Tibial nerve (tissue), 4 donors: ENCODE data around the gene CRIP3. TPM values are rescaled to one million over a fixed set of nuclear protein-coding genes. Genes with fewer than 3 reads are reported as not detected.

ENCODE experiments used
- DNase-seq, 2 donors: peaks; one replicate each; pipeline ENCODE4 v3.0.0-alpha.2; 2019; ENCODE audit warnings: low spot score in 2 of 2
- H3K27ac ChIP-seq, 4 donors: fragments of 200-600 bp; sonication (generic) in 3 of 4; one replicate each; pipeline ENCODE4 v1.5.1; 2017 to 2019; ENCODE audit warnings: mild to moderate bottlenecking in 1 of 4
- H3K27me3 ChIP-seq, 2 donors: fragments of 200-600 bp; sonication (generic) in 1 of 2; one replicate each; pipeline versions ENCODE4 v1.5.1 to v1.6.0; 2017 to 2019
- H3K36me3 ChIP-seq, 3 donors: fragments of 200-600 bp; sonication (generic); one replicate each; pipeline ENCODE4 v1.5.1; 2018 to 2019
- H3K4me1 ChIP-seq, 4 donors: fragments of 200-600 bp; sonication (generic) in 3 of 4; one replicate each; pipeline ENCODE4 v1.5.1; 2017 to 2019
- H3K4me3 ChIP-seq, 4 donors: fragments of 200-600 bp; sonication (generic) in 3 of 4; one replicate each; pipeline ENCODE4 v1.5.1; 2017 to 2019; ENCODE audit warnings: mild to moderate bottlenecking in 1 of 4, moderate library complexity in 1 of 4
- H3K9me3 ChIP-seq, 4 donors: fragments of 200-600 bp; sonication (generic) in 3 of 4; one replicate each; pipeline ENCODE4 v1.5.1; 2017 to 2019
- EP300 ChIP-seq, 2 donors: sonication (generic); formaldehyde crosslinking; IDR thresholded peaks; one replicate each; pipeline ENCODE4 v1.6.1; 2017; ENCODE audit warnings: antibody characterized with exemption in 2 of 2, mild to moderate bottlenecking in 1 of 2
- POLR2A ChIP-seq, 2 donors: fragments of 450-650 bp; IDR thresholded peaks; one replicate each; pipeline ENCODE4 v1.6.1; 2017; ENCODE audit warnings: antibody characterized with exemption in 2 of 2, mild to moderate bottlenecking in 2 of 2, moderate library complexity in 2 of 2
- WGBS, 2 donors: methylation state at CpG; one replicate each; pipeline ENCODE4 v1.1.5; 2018; 5-methylcytosine and 5-hydroxymethylcytosine counted together
- total RNA-seq, 4 donors: library from RNA; depleted of rRNA; stranded (reverse); fragments of >200 nt; gene quantifications; one replicate each; pipeline ENCODE4 v1.1.0, GENCODE V29; 2016
- TF ChIP-seq, protein P1 (sequence below), 5 experiments: fragments of 200-600 bp in 3 of 5; fragments of 450-650 bp in 2 of 5; sonication (generic) in 3 of 5; IDR thresholded peaks; one replicate each; pipeline ENCODE4 v1.5.1; 2016 to 2019; ENCODE audit warnings: antibody characterized with exemption in 5 of 5, mild to moderate bottlenecking in 3 of 5, moderate library complexity in 2 of 5

CRIP3 gene
- total RNA-seq, 4 donors from 2014 or later, result 5.2 to 12.7 (median 6.1) TPM; not detected in 1

DNA sequence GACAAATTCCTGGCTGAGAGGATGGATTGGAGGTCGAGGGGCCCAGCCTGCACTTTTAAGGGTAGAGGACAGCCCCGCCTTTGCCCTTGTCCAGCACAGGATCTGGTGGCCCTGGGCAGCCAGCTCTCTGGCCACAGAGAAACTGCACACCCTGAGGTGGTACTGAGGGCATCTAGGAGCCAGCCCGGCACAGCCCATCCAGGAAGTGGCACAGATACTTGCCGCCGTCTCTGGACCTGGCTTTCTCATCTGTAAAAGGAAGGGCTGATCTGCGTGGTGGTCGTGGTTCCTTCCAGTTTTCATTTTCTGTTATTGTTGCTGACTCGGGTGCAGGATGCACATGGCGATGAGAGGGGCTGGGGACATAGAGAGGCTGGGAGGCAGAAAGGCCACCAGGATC, 26.6 kb downstream of the CRIP3 start:
- Histone ChIP-seq H3K27me3 (peaks cover 0 to 44% of the 10 kb centered on the region in 2 donors), H3K9me3 (no peaks in the 10 kb centered on the region), H3K4me1 (peaks cover 0 to 8% (median 0%) of the 10 kb centered on the region in 4 donors), H3K4me3 (no peak overlapping the region), H3K27ac (no peak overlapping the region), H3K36me3 (no peaks in the 10 kb centered on the region)
- TF ChIP-seq POLR2A (IDR thresholded peaks at IDR 0.05) (no peak), EP300 (IDR thresholded peaks at IDR 0.05) (no peak)
- TF ChIP-seq, protein P1, sequence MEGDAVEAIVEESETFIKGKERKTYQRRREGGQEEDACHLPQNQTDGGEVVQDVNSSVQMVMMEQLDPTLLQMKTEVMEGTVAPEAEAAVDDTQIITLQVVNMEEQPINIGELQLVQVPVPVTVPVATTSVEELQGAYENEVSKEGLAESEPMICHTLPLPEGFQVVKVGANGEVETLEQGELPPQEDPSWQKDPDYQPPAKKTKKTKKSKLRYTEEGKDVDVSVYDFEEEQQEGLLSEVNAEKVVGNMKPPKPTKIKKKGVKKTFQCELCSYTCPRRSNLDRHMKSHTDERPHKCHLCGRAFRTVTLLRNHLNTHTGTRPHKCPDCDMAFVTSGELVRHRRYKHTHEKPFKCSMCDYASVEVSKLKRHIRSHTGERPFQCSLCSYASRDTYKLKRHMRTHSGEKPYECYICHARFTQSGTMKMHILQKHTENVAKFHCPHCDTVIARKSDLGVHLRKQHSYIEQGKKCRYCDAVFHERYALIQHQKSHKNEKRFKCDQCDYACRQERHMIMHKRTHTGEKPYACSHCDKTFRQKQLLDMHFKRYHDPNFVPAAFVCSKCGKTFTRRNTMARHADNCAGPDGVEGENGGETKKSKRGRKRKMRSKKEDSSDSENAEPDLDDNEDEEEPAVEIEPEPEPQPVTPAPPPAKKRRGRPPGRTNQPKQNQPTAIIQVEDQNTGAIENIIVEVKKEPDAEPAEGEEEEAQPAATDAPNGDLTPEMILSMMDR (IDR thresholded peaks at IDR 0.05), result no peak
- WGBS, 2 donors, result 70 to 74% methylated on average over 9 of the region's 9 CpGs
- DNase-seq, result no peak

DNA sequence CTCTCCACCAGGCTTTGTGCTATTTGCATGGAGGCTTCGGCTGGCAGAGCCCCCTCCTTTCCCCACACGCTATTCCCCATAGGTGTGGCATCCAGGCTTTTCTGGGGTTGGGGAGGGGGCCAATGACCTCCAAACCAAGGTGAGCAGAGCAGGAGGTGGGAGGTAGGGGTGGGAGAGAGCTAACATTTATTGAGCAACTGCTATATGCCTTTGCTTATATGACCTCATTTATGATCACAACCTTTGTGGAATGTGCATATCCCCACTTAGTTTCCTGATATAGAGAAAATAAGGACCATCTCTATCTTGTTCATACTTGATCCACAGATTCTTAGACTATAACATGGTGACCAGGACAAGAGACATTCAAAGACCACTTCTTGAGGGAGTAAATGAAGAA, 28.4 kb downstream of the CRIP3 start:
- H3K27me3 ChIP-seq, result peaks cover 0 to 62% of the 10 kb centered on the region in 2 donors

DNA sequence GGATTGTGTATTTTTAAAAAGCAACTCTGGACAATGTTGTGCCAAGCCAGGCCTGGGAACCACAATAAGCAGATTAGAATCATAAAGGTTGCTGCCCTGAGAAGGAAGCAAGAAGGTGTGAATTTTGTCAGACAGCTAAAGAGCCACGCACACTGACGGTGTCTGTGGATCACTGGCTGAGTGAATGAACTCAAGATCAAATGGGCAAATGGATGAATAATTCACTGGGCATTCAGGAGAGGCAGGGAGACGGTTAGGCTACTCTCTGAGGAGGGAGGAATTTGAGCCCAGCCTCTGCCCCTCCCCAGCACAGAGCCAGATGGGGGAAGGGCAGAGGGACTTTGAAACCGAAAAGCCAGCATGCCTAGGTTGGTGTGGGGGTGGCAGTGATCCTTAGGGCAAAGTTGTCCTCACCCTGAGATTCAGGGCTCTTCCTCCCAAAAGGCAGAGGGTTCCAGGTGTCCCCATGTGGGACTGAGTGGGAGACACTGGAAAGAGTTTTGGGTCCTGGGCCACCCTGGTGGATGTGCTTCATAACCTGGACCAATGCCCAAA, 30.0 kb downstream of the CRIP3 start:
- TF ChIP-seq EP300 (IDR thresholded peaks at IDR 0.05), result no peak
- TF ChIP-seq POLR2A (IDR thresholded peaks at IDR 0.05), result no peak
- Histone ChIP-seq H3K9me3 (no peaks in the 10 kb centered on the region), H3K4me1 (peaks cover 0 to 24% (median 11%) of the 10 kb centered on the region in 4 donors), H3K4me3 (no peak overlapping the region), H3K27ac (peak overlapping the region in 1 of 4 donors; percentile 45), H3K27me3 (peaks cover 0 to 68% of the 10 kb centered on the region in 2 donors), H3K36me3 (no peaks in the 10 kb centered on the region)
- DNase-seq, result no peak
- WGBS, 2 donors, result 61 to 64% methylated on average over 4 of the region's 4 CpGs

More for the DNA sequence above, 28.4 kb downstream of the CRIP3 start:
- Histone ChIP-seq H3K36me3 (no peaks in the 10 kb centered on the region), H3K27ac (no peak overlapping the region), H3K4me3 (no peak overlapping the region), H3K4me1 (peaks cover 0 to 18% (median 11%) of the 10 kb centered on the region in 4 donors), H3K9me3 (no peaks in the 10 kb centered on the region)
- 68 to 71% methylated on average over 2 of the region's 2 CpGs for WGBS, 2 donors
- DNase-seq, result no peak
- no peak for TF ChIP-seq POLR2A (IDR thresholded peaks at IDR 0.05)
- no peak for TF ChIP-seq EP300 (IDR thresholded peaks at IDR 0.05)
- TF ChIP-seq, protein P1 (IDR thresholded peaks at IDR 0.05), result no peak

DNA sequence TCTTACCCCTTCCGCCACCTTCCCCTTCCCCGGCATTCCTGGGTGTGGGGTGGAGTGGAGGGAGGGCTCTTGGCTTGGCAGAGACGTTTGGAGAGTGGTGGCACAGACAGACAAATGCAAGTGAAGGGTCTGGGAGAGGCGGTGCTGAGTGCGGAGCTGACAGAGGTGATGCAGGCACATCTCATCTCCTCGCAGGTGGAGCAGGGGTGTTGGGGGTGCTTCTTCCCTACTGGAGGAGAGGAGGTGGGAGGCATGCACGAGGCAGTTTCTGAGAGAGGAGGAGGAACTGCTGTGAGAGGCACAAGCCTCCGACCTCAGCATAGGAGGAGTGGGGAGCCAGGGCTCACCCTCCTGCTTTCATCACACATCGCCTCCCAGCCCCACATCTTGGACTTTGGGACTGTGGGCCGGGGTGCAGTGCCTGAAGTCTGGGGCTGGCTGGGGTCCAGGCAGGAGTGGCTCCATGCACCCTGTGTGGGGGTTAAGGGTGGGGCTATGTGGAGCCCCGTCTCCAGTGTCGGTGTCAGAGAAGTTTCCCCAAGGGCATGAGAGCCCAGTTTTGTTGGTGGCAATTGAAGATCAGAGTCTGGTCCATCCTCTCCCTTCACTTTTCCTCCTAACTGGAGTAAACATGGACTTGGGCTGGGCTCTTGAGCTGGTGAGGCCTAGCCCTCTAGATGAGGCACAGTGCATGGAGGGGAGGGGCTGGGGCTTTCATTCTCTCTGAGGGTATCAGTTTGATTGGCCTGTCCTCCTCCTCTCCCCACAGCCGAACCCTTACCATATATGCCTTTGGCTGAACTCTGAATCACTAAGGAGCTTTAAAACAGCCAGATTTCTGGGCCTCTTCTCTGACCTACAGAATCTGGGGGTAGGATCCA, 30.7 kb downstream of the CRIP3 start:
- H3K27me3 ChIP-seq, result peaks cover 0 to 66% of the 10 kb centered on the region in 2 donors
- no peaks in the 10 kb centered on the region for H3K9me3 ChIP-seq
- H3K36me3 ChIP-seq, result no peaks in the 10 kb centered on the region
- H3K4me1 ChIP-seq, result peaks cover 0 to 24% (median 11%) of the 10 kb centered on the region in 4 donors
- WGBS, 2 donors, result 71 to 74% methylated on average over 13 of the region's 13 CpGs
- no peak overlapping the region for H3K4me3 ChIP-seq
- no peak for TF ChIP-seq EP300 (IDR thresholded peaks at IDR 0.05)
- TF ChIP-seq, protein P1 (IDR thresholded peaks at IDR 0.05), result no peak
- no peak for TF ChIP-seq POLR2A (IDR thresholded peaks at IDR 0.05)
- peak overlapping the region in 1 of 4 donors; percentile 45 for H3K27ac ChIP-seq
- no peak for DNase-seq

DNA sequence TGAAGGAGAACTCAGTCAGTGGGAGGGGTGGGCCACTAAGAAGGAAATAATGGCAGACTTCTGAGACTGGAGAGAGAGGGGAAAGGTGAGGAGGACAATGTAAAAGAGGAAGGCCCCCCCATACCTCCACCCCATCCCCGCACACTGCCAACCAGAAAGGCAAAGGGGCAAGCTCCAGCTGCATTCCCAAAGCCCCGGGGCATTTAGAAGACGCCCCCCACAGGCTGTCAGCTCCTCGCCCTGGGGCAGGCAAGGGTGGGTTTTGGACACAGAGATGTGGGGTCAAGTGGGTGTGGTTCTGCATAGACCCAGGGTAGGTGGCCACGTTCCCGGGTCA, 31.4 kb downstream of the CRIP3 start:
- 86 to 87% methylated on average over 6 of the region's 6 CpGs for WGBS, 2 donors
- H3K36me3 ChIP-seq, result no peaks in the 10 kb centered on the region
- H3K27ac ChIP-seq, result peak overlapping the region in 1 of 4 donors; percentile 43

More for the DNA sequence above, 31.4 kb downstream of the CRIP3 start:
- Histone ChIP-seq H3K4me1 (peaks cover 0 to 24% (median 11%) of the 10 kb centered on the region in 4 donors), H3K9me3 (no peaks in the 10 kb centered on the region), H3K4me3 (no peak overlapping the region), H3K27me3 (peaks cover 0 to 62% of the 10 kb centered on the region in 2 donors)
- TF ChIP-seq, protein P1 (IDR thresholded peaks at IDR 0.05), result no peak
- TF ChIP-seq POLR2A (IDR thresholded peaks at IDR 0.05) (no peak), EP300 (IDR thresholded peaks at IDR 0.05) (no peak)
- DNase-seq, result no peak
